ENCODE data around the gene ANKRD39.

Gene ANKRD39

DNA sequence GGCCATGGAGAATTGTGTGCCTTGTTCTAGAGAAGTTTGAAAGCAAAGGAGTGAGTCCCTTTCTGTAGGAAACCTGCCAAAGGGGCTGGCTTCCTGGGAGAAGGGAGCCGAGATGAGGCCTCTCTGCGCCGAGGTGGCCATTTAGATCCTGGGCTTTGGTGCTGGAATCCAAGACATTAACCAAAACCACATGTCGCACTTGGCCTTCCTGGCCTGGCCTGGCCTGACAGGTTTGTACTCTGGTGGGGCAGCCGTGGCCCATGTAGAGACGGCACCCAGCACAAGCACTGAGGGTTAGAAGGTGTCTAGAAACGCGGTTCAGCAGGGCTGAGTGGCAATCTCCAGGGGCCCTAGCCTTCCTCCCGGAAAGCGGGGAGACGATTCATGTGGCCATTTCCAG lies 34.6 kb downstream of the ANKRD39 start:
- Histone ChIP-seq H3K4me2 (no peak overlapping the region), H3K27me3 (ENCODE audit: insufficient read depth, low read depth) (no peaks in the 10 kb centered on the region), H2AFZ (ENCODE audit: low read depth) (no peak overlapping the region), H3K9ac (no peak overlapping the region), H3K4me1 (ENCODE audit: low read depth, poor library complexity, severe bottlenecking) (peaks cover 13% of the 10 kb centered on the region), H4K20me1 (ENCODE audit: insufficient read depth) (peaks cover 9% of the 10 kb centered on the region; the same call in 1 of the 2 replicates), H3K36me3 (ENCODE audit: insufficient read depth) (no peaks in the 10 kb centered on the region; the same call in 1 of the 2 replicates), H3K4me3 (IDR thresholded peaks at IDR 0.05; ENCODE audit: insufficient read depth, low read depth, low read length) (no peak overlapping the region), H3K79me2 (ENCODE audit: insufficient read depth, low read depth) (peaks cover 51% of the 10 kb centered on the region), H3K27ac (peak overlapping the region; percentile 7; the same call in 1 of the 2 replicates)
- TF ChIP-seq, protein P1, sequence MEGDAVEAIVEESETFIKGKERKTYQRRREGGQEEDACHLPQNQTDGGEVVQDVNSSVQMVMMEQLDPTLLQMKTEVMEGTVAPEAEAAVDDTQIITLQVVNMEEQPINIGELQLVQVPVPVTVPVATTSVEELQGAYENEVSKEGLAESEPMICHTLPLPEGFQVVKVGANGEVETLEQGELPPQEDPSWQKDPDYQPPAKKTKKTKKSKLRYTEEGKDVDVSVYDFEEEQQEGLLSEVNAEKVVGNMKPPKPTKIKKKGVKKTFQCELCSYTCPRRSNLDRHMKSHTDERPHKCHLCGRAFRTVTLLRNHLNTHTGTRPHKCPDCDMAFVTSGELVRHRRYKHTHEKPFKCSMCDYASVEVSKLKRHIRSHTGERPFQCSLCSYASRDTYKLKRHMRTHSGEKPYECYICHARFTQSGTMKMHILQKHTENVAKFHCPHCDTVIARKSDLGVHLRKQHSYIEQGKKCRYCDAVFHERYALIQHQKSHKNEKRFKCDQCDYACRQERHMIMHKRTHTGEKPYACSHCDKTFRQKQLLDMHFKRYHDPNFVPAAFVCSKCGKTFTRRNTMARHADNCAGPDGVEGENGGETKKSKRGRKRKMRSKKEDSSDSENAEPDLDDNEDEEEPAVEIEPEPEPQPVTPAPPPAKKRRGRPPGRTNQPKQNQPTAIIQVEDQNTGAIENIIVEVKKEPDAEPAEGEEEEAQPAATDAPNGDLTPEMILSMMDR (conservative IDR thresholded peaks at IDR 0.05; ENCODE audit: low read depth, low read length): no peak

DNA sequence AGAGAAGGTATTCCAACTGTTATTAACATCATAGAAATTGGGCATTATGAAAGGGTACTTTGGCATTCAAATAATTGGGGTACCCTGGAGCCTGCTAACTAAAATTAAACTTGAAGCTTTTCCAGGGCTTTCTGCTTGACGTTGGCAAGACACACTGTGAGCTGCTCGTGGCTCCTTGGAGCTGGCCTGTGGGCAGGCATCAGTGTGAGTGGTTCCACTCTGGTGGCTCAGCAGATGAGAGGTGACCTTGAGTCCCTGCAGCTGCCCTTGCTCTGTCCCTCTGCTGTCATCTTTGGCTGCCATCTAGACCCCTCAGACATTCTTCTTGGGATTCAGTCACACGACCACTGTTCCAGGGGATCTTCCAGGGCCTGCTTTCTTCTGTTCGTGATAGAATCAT lies 35.0 kb downstream of the ANKRD39 start:
- no peaks in the 10 kb centered on the region for H3K36me3 ChIP-seq (ENCODE audit: insufficient read depth)
- H3K27ac ChIP-seq: peak overlapping the region; percentile 7; the same call in 1 of the 2 replicates
- H3K4me1 ChIP-seq (ENCODE audit: low read depth, poor library complexity, severe bottlenecking): peaks cover 17% of the 10 kb centered on the region
- no peak overlapping the region for H2AFZ ChIP-seq (ENCODE audit: low read depth)
- peaks cover 9% of the 10 kb centered on the region; the same call in 1 of the 2 replicates for H4K20me1 ChIP-seq (ENCODE audit: insufficient read depth)
- H3K9ac ChIP-seq: no peak overlapping the region
- H3K4me2 ChIP-seq: no peak overlapping the region
- TF ChIP-seq, protein P1 (conservative IDR thresholded peaks at IDR 0.05; ENCODE audit: low read depth, low read length): no peak
- peaks cover 55% of the 10 kb centered on the region for H3K79me2 ChIP-seq (ENCODE audit: insufficient read depth, low read depth)
- H3K27me3 ChIP-seq (ENCODE audit: insufficient read depth, low read depth): no peaks in the 10 kb centered on the region
- H3K4me3 ChIP-seq (IDR thresholded peaks at IDR 0.05; ENCODE audit: insufficient read depth, low read depth, low read length): no peak overlapping the region

DNA sequence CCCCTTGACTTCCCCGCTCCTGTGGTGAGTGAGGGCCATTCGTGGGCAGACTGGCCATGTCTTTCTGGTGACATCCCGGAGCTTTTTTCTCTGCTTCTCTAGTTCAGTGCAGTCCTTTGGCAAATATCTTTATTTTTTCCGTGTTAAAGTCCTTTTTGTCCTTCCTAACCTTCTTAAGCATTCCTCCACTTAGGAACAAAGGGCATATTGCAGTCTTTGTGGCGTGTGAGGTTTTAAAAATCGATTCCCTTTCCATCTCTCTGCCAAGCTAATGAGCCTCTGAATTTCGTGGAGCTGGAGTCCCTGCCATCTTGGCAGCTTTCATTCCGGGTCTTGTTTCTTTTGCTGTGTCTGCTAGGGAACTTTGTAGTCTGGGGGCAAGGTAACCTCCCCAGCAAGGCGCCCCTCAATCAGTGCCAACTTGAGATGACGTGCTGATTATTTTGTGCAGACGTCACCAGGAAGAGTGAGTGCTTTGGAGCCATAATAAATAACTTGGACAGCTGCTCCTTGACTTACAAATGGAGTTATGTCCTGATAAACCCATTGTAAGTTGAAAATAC lies 36.6 kb downstream of the ANKRD39 start:
- H3K79me2 ChIP-seq (ENCODE audit: insufficient read depth, low read depth): peaks cover 63% of the 10 kb centered on the region
- H2AFZ ChIP-seq (ENCODE audit: low read depth): no peak overlapping the region
- peaks cover 22% of the 10 kb centered on the region for H3K4me1 ChIP-seq (ENCODE audit: low read depth, poor library complexity, severe bottlenecking)
- no peaks in the 10 kb centered on the region for H3K27me3 ChIP-seq (ENCODE audit: insufficient read depth, low read depth)
- H4K20me1 ChIP-seq (ENCODE audit: insufficient read depth): peaks cover 9% of the 10 kb centered on the region; the same call in 1 of the 2 replicates
- TF ChIP-seq, protein P1 (conservative IDR thresholded peaks at IDR 0.05; ENCODE audit: low read depth, low read length): no peak
- no peak overlapping the region for H3K9ac ChIP-seq
- H3K4me2 ChIP-seq: no peak overlapping the region
- H3K36me3 ChIP-seq (ENCODE audit: insufficient read depth): no peaks in the 10 kb centered on the region
- H3K4me3 ChIP-seq (IDR thresholded peaks at IDR 0.05; ENCODE audit: insufficient read depth, low read depth, low read length): no peak overlapping the region
- no peak overlapping the region; the same call in 1 of the 2 replicates for H3K27ac ChIP-seq

DNA sequence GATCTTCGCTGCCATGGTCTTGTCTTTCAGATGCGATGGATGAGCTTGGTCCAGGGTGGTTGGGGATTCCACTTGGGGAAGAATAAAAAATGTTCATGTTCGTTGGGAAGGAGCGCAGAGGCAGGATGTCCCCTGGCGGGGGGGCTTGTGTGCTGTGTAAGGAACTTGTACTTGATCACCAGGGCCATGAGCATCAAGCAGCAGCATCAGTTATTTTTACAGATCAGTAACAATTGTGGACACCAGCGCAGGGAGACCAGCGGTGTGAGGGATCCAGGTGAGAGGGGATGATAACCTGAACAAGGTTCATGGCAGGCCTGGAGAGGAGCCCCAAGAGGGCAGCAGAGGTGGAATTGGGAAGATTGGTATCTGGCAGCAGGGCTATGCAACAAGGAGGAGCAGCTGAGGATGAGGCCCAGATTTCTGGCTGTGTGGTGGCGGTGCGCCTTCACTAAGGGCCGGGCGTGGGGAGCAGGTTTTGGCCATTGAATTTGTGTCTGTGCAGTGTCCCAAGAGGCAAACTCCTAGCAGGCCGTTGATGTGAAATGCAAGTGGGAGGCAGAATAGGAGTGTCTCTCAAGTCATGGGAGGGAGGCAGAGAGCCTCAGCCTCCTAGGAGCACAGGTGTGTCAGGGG lies 37.8 kb downstream of the ANKRD39 start:
- TF ChIP-seq, protein P1 (conservative IDR thresholded peaks at IDR 0.05; ENCODE audit: low read depth, low read length): no peak
- Histone ChIP-seq H2AFZ (ENCODE audit: low read depth) (no peak overlapping the region), H3K36me3 (ENCODE audit: insufficient read depth) (no peaks in the 10 kb centered on the region), H3K27me3 (ENCODE audit: insufficient read depth, low read depth) (no peaks in the 10 kb centered on the region), H3K4me3 (IDR thresholded peaks at IDR 0.05; ENCODE audit: insufficient read depth, low read depth, low read length) (no peak overlapping the region), H3K4me2 (no peak overlapping the region), H3K9ac (no peak overlapping the region), H3K27ac (no peak overlapping the region), H4K20me1 (ENCODE audit: insufficient read depth) (peaks cover 9% of the 10 kb centered on the region; the same call in 1 of the 2 replicates), H3K4me1 (ENCODE audit: low read depth, poor library complexity, severe bottlenecking) (peaks cover 22% of the 10 kb centered on the region), H3K79me2 (ENCODE audit: insufficient read depth, low read depth) (peaks cover 63% of the 10 kb centered on the region)
